Measurements from ENCODE around the gene GREB1.

GRCh38 chr2:11659851-11660250 is 126.0 kb downstream of the GREB1 start:
- TF ChIP-seq, protein P1, sequence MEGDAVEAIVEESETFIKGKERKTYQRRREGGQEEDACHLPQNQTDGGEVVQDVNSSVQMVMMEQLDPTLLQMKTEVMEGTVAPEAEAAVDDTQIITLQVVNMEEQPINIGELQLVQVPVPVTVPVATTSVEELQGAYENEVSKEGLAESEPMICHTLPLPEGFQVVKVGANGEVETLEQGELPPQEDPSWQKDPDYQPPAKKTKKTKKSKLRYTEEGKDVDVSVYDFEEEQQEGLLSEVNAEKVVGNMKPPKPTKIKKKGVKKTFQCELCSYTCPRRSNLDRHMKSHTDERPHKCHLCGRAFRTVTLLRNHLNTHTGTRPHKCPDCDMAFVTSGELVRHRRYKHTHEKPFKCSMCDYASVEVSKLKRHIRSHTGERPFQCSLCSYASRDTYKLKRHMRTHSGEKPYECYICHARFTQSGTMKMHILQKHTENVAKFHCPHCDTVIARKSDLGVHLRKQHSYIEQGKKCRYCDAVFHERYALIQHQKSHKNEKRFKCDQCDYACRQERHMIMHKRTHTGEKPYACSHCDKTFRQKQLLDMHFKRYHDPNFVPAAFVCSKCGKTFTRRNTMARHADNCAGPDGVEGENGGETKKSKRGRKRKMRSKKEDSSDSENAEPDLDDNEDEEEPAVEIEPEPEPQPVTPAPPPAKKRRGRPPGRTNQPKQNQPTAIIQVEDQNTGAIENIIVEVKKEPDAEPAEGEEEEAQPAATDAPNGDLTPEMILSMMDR (IDR thresholded peaks at IDR 0.05; ENCODE audit: low read depth, low read length): no peak
- TF ChIP-seq EZH2phosphoT487 (IDR thresholded peaks at IDR 0.05; ENCODE audit: low read depth): no peak

Data from OCI-LY3 (cell line).